RKO (cell line): ENCODE data around the gene ASTN1.

Source experiments
- DNase-seq: peaks from one replicate; pipeline ENCODE4 v3.0.0-alpha.2; 2016; ENCODE audit warnings: low spot score

ASTN1 gene

GRCh38 chr1:176993587-176993986 lies 170.9 kb downstream of the ASTN1 start:
- DNase-seq = no peak

- DNase-seq = no peak
These were observed 174.8 kb downstream of the ASTN1 start for GRCh38 chr1:176989754-176990153.

- DNase-seq = peak; percentile 7
These were observed 175.5 kb downstream of the ASTN1 start for GRCh38 chr1:176989023-176989422.

GRCh38 chr1:176987016-176987415 lies 177.5 kb downstream of the ASTN1 start:
- no peak for DNase-seq

GRCh38 chr1:176983731-176984130 lies 180.8 kb downstream of the ASTN1 start:
- DNase-seq = no peak

- no peak for DNase-seq
These were observed 187.7 kb downstream of the ASTN1 start for GRCh38 chr1:176976771-176977170.

GRCh38 chr1:176976225-176976624 lies 188.3 kb downstream of the ASTN1 start:
- DNase-seq = no peak

GRCh38 chr1:176964687-176965086 lies 199.8 kb downstream of the ASTN1 start:
- DNase-seq = no peak

GRCh38 chr1:176963181-176963580 lies 201.3 kb downstream of the ASTN1 start:
- DNase-seq = no peak

GRCh38 chr1:176961678-176962077 lies 202.8 kb downstream of the ASTN1 start:
- DNase-seq = no peak

- DNase-seq = no peak
These were observed 205.2 kb downstream of the ASTN1 start for GRCh38 chr1:176959191-176959820.

- DNase-seq = no peak
These were observed 206.9 kb downstream of the ASTN1 start for GRCh38 chr1:176957603-176958002.

- peak; percentile 21 for DNase-seq
These were observed 210.3 kb downstream of the ASTN1 start for GRCh38 chr1:176954242-176954641.

GRCh38 chr1:176950736-176951324 lies 213.7 kb downstream of the ASTN1 start:
- DNase-seq = no peak

- peak; percentile 45 for DNase-seq
These were observed 215.4 kb downstream of the ASTN1 start for GRCh38 chr1:176949033-176949662.

- DNase-seq = no peak
These were observed 219.9 kb downstream of the ASTN1 start for GRCh38 chr1:176944606-176945005.

GRCh38 chr1:176943783-176944182 lies 220.7 kb downstream of the ASTN1 start:
- no peak for DNase-seq

GRCh38 chr1:176942346-176942745 lies 222.2 kb downstream of the ASTN1 start:
- DNase-seq = no peak

GRCh38 chr1:176939993-176940392 lies 224.5 kb downstream of the ASTN1 start:
- no peak for DNase-seq

- DNase-seq = no peak
These were observed 226.1 kb downstream of the ASTN1 start for GRCh38 chr1:176938375-176938774.

GRCh38 chr1:176934370-176934769 lies 230.1 kb downstream of the ASTN1 start:
- no peak for DNase-seq

- DNase-seq = no peak
These were observed 232.1 kb downstream of the ASTN1 start for GRCh38 chr1:176932114-176933104.
